Measurements from ENCODE around the gene ODF2L. TPM values are rescaled to one million over a fixed set of nuclear protein-coding genes. Genes with fewer than 3 reads are reported as not detected.

The ODF2L gene
- total and polyA plus RNA-seq, 4 donors, result 46.7 to 74.9 (median 53.4) TPM

Small RNAs within 50 kb of the gene (small RNA-seq; reads per million reads assigned to genes)
- not detected for gene MIR7856 (ENCODE audit: low replicate concordance)

Other genes with a start within 250 kb of the ODF2L start
- gene COL24A1, start 239.6 kb downstream of the ODF2L start, total RNA-seq, result 1 to 10 TPM; 1.2 to 1.8 TPM
- gene COL24A1, start 239.6 kb downstream of the ODF2L start, polyA plus RNA-seq (ENCODE audit: insufficient read length in 2 of 2), result 1 to 10 TPM; 1.3 to 1.7 TPM
- under 1 TPM; 0.06 to 0.10 TPM for gene CLCA2, start 27.8 kb upstream of the ODF2L start, total RNA-seq
- gene CLCA2, start 27.8 kb upstream of the ODF2L start, polyA plus RNA-seq (ENCODE audit: insufficient read length in 2 of 2), result under 1 TPM; 0.11 to 0.19 TPM
- gene CLCA1, start 72.6 kb upstream of the ODF2L start, total RNA-seq, result under 1 TPM; 0.06 to 0.10 TPM
- gene CLCA1, start 72.6 kb upstream of the ODF2L start, polyA plus RNA-seq (ENCODE audit: insufficient read length in 2 of 2), result not detected
- 1 to 10 TPM in 1 of 2 donors, under 1 TPM in 1; 0.17 to 1.6 TPM for gene CLCA4, start 150.8 kb upstream of the ODF2L start, total RNA-seq
- gene CLCA4, start 150.8 kb upstream of the ODF2L start, polyA plus RNA-seq (ENCODE audit: insufficient read length in 2 of 2), result under 1 TPM in 1 of 2 donors, not detected in 1; 0.11 TPM

Data from spinal cord (tissue), 4 donors.